ENCODE data around the gene ZBED4.

ZBED4 gene

GRCh38 chr22:49853981-49854831, 562 bp downstream of the ZBED4 start:
- DNase-seq, result peak; percentile 44

DNA sequence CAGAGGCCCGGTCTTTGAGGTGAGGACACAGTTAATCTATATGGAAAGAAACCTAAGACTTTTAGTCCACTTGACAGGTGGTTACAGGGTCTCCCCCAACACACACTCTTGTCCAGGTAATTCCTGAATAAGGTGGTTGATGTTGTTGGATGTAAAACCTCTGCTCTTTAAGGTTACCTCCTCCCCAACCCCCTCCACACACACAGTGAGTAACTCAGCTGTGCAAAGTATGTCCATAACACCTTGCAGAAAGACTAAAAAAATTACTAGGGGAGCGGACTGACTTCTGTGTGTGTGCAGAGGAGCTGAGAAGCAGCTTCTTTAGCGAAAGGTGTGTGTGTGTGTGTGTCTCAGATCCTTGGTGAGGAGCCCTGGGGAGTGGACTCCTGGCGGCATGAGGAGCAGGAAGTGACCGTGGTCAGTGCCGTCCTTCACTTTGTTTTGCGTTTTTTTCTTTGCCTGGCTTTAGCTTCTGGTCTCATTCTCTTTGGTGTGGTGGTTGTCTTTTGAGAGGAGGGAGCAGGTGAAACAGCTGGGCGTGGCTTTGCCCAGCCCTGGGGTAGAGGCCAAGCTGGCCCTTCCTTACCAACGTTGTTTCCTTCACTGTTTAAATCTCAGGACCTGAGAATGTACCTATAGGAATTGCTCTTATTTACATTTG, 1.7 kb downstream of the ZBED4 start:
- DNase-seq, result no peak

DNA sequence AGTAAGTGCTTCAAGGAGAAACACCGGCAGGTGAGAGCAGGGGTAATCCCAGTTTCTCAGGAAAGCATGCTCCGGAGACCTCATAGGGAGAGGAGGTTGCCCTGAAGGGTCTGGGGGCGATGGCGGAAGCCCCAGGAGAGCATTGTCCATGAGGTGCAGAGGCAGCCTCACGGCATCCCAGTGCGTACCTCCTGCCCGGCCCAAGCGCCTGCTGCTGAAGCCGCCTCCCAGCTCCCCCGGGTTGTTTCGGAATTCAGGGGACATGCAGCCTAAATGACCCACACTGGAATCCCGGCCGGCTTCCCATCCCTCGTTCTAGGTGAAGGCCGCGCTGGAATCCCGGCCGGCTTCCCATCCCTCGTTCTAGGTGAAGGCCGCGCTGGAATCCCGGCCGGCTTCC, 2.7 kb downstream of the ZBED4 start:
- no peak for DNase-seq

DNA sequence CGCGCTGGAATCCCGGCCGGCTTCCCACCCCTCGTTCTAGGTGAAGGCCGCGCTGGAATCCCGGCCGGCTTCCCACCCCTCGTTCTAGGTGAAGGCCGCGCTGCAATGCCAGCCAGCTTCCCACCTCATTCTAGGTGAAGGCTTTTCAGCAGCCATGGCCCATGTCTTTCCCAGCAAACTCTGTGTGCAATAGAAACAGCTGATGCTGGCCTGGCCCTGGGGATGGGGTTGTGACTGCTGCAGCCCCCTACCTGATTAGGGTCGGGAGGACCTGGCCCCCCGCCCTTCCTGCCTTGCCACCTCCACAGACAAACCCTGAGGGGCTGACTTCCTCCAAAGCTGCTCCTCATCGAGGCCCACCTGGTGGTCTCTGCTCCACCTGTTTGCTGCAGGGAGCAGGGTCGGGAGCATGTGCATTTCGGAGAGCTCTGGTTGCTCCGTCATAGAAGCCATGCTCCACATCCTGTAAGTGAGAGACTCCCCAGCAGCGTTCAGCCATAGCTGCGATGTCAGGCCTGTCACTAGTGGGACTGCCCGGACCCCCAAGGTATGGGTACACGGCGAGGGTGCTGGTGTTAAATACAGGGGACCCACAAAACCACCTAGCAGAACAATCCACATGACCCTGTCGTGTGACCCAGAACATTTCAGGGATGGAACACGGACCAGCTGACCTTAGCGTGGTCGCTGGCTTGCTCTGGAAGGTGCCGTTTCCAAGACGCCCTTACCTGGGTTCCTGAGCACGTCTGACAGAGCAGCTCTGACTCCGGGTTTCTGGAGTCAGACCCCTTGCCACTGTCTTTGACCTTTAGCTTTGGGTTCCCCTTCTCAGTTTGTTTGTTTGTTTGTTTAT, 3.3 kb downstream of the ZBED4 start:
- DNase-seq, result no peak

GRCh38 chr22:49858827-49859226, 5.2 kb downstream of the ZBED4 start:
- DNase-seq, result no peak

GRCh38 chr22:49861642-49862495, 8.2 kb downstream of the ZBED4 start:
- no peak for DNase-seq

DNA sequence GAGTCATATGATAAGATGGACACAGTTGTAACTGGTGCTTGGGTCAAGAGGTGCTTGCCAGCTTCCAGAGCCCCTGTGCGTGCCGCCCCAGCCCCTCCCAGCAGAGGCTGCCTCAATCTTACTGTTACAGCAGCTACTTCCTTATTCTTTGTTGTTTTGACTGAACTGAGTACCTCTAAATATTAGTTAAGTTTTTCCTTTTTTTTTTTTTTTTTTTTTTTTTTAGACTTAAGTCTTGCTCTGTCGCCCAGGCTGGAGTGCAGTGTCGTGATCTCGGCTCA, 8.8 kb downstream of the ZBED4 start:
- DNase-seq, result no peak

DNA sequence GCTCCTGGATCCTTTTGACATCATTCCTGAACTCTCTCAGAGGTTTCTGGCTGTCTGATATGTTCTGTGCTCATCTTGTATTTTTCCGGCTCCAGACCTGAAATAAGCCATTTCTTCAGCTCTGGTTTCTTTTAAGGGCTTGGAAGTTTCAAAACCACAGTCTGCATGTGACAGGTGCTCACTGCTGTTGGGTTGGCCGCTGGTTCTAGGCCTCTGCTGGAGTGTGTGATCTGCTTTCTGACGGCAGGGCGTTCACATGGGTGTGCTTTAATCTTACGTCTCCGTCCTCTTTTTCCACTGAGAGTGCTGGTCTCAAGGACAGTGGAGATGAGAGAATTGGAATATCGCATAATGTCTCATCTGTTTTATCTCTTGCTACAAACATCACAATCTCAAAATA, 10.3 kb downstream of the ZBED4 start:
- no peak for DNase-seq

GRCh38 chr22:49865156-49865555, 11.5 kb downstream of the ZBED4 start:
- no peak for DNase-seq

GRCh38 chr22:49866134-49866533, 12.5 kb downstream of the ZBED4 start:
- DNase-seq, result no peak

GRCh38 chr22:49866646-49867045, 13.0 kb downstream of the ZBED4 start:
- DNase-seq, result no peak

GRCh38 chr22:49867303-49868265, 13.9 kb downstream of the ZBED4 start:
- DNase-seq, result no peak

DNA sequence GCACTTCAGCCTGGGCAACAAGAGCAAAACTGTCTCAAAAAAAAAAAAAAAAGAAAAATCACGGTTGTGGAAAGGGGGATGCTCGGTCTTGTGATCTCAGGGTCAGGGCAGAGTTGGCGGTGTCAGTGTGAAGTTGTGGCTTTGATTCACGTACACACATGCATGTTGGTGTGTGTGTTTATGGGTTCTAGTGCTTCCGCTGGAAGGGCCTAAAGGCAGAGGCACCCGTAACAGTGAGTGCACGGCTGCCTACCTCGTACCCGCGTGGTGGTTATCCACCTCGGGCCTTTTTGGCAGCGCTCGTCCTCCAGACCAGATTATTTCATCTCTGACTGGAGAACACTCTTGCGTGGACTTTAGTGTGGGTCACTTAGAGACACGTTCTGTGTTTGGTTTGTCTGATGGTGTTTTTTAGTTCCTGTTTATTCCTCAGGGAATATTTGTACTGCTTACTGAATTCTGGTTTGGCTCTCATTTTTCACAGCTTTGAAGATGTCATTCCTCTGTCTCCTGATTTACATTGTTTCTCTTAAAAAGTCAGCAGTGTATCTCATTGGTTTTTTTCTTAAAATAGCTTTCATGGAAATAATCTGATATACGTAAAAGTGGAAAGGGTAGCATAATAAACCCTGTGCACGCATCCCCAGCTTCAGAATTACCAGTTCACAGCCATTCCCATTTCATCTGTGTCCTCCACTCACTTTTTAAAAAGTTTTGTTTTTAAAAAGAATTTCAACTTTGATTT, 15.6 kb downstream of the ZBED4 start:
- DNase-seq, result no peak

GRCh38 chr22:49869845-49870712, 16.4 kb downstream of the ZBED4 start:
- DNase-seq, result no peak

DNA sequence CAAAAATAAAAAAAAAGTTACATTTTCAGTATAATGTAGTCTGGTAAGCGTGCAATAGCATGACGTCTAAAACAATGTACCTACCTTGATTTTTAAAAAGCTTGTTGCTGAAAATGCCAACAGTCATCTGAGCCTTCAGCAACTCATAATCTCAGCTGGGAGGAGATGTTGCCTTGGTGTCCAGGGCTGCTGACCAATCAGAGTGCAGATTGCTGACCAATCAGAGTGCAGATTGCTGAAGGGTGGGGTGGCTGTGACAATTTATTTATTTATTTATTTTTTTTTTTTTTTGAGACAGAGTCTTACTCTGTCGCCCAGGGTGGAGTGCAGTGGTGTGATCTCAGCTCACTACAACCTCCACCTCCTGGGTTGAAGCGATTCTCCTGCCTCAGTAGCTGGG, 17.8 kb downstream of the ZBED4 start:
- no peak for DNase-seq

DNA sequence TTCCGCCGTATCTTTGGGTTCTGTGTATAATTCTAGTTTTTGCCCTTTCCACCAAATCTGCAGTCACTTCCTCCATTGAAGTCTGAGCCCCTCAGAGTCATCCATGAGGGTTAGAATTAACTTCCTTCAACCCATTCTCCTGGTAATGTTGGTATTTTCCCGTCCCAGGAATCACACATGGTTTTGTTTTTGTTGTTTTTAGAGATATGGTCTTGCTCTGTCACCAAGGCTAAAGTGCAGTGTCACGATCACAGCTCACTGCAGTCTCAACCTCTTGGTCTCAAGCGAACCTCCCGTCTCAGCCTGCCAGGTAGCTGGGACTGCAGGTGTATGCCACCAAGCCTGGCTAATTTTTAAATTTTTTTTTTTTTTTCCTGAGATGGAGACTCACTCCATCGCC, 18.7 kb downstream of the ZBED4 start:
- no peak for DNase-seq

- no peak for DNase-seq
These were observed 19.7 kb downstream of the ZBED4 start for GRCh38 chr22:49873228-49873940.

- DNase-seq, result no peak
These were observed 24.0 kb downstream of the ZBED4 start for GRCh38 chr22:49877642-49878041.

DNA sequence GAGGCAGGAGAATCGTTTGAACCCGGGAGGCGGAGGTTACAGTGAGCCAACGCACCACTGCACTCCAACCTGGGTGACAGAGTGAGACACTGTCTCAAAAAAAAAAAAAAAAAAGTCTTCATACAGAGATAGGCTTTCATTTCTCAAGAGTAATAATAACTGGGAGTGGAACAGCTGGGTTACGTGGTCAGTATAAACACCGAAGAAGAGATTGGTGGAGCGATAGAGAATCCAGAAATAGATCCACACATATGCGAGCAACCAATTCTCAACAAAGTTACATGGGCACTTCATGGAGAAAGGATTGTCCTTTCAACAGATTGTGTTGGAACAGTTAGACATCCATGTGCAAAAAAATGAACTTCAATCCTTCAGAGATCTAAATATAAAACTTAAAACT, 24.6 kb downstream of the ZBED4 start:
- DNase-seq, result no peak

All from stimulated activated CD4-positive, alpha-beta T cell treated with anti-CD3 and anti-CD28 coated beads, Interleukin-15, amount 100 ng/mL, for 24 hours (primary cell).